Smooth muscle cell (in vitro differentiated cells): ENCODE measurements around the gene ARG1. TPM values are rescaled to one million over a fixed set of nuclear protein-coding genes. Genes with fewer than 3 reads are reported as not detected.

ENCODE experiments used
- DNase-seq: peaks from one replicate; lab custom pipeline; 2025; ENCODE audit not compliant: unreplicated experiment; lab: John Stamatoyannopoulos, UW
- H2AFZ ChIP-seq: fragments of 200-600 bp; sonication (generic); 2 replicates; pipeline ENCODE4 v1.6.0; 2016; ENCODE audit warnings: antibody characterized with exemption, low read depth, mild to moderate bottlenecking
- H3F3A ChIP-seq: fragments of 200-600 bp; sonication (generic); 2 replicates; pipeline ENCODE4 v1.6.0; 2017; ENCODE audit warnings: antibody characterized with exemption, low read depth
- H3K27ac ChIP-seq: fragments of 200-600 bp; sonication (generic); 2 replicates; pipeline ENCODE4 v1.5.1; 2016; ENCODE audit warnings: low read depth, mild to moderate bottlenecking
- H3K27me3 ChIP-seq: fragments of 200-600 bp; sonication (generic); 2 replicates; pipeline ENCODE4 v1.6.1; 2016; ENCODE audit warnings: low read depth, mild to moderate bottlenecking
- H3K36me3 ChIP-seq: fragments of 200-600 bp; sonication (generic); 2 replicates; pipeline ENCODE4 v1.5.1; 2016; ENCODE audit warnings: low read depth
- H3K4me1 ChIP-seq: fragments of 200-600 bp; sonication (generic); 2 replicates; pipeline ENCODE4 v1.5.1; 2016; ENCODE audit warnings: low read depth
- H3K4me2 ChIP-seq: fragments of 200-600 bp; sonication (generic); 2 replicates; pipeline ENCODE4 v1.6.0; 2016; ENCODE audit warnings: mild to moderate bottlenecking
- H3K4me3 ChIP-seq: fragments of 200-600 bp; sonication (generic); 2 replicates; pipeline ENCODE4 v1.5.1; 2016; ENCODE audit warnings: mild to moderate bottlenecking
- H3K79me2 ChIP-seq: fragments of 200-600 bp; sonication (generic); 2 replicates; pipeline ENCODE4 v1.6.0; 2016; ENCODE audit warnings: low read depth, mild to moderate bottlenecking
- H3K9ac ChIP-seq: fragments of 200-600 bp; sonication (generic); 2 replicates; pipeline ENCODE4 v1.6.0; 2016; ENCODE audit warnings: low read depth
- H3K9me3 ChIP-seq: fragments of 200-600 bp; sonication (generic); replicated peaks from 2 replicates; pipeline ENCODE4 v1.5.1; 2016; ENCODE audit warnings: low read depth
- H4K20me1 ChIP-seq: fragments of 200-600 bp; sonication (generic); 2 replicates; pipeline ENCODE4 v1.6.0; 2016; ENCODE audit warnings: low read depth
- CTCF ChIP-seq: fragments of 200-600 bp; sonication (generic); IDR thresholded peaks from 2 replicates; pipeline ENCODE4 v1.5.1; 2017; ENCODE audit warnings: borderline replicate concordance, mild to moderate bottlenecking, antibody characterized with exemption; ENCODE audit not compliant: insufficient read depth, poor library complexity, severe bottlenecking
- WGBS: methylation state at CpG from one replicate; pipeline ENCODE4 v1.1.7; 2016; ENCODE audit warnings: low lambda C conversion rate; 5-methylcytosine and 5-hydroxymethylcytosine counted together
- polyA plus RNA-seq: library from polyadenylated mRNA; unstranded; fragments of >200 nt; fragmentation: Nextera tagmentation; extraction: Ambion mirVana; gene quantifications from 2 replicates; pipeline ENCODE4 v1.2.1, GENCODE V29; 2016
- total RNA-seq: library from RNA; depleted of rRNA; stranded (reverse); fragments of >200 nt; gene quantifications from 2 replicates; pipeline ENCODE4 v1.2.3, GENCODE V29; 2014

Gene ARG1
- total and polyA plus RNA-seq, 2 experiments from 2014 or later: not detected

- Histone ChIP-seq H3K4me2 (no peak overlapping the region), H3K4me1 (no peaks in the 10 kb centered on the region), H3K9me3 (no peaks in the 10 kb centered on the region), H3K27me3 (peaks cover 3% of the 10 kb centered on the region), H3F3A (no peaks in the 10 kb centered on the region), H2AFZ (no peak overlapping the region), H3K79me2 (no peaks in the 10 kb centered on the region), H3K36me3 (no peaks in the 10 kb centered on the region), H4K20me1 (no peaks in the 10 kb centered on the region), H3K4me3 (no peak overlapping the region), H3K9ac (no peak overlapping the region), H3K27ac (no peak overlapping the region)
- no peak for TF ChIP-seq CTCF
- WGBS: 93% methylated on average over 1 of the region's 1 CpG
- no peak for DNase-seq
Measured at GRCh38 chr6:131548441-131548840, 24.6 kb upstream of the ARG1 start.

- no peaks in the 10 kb centered on the region for H3K36me3 ChIP-seq
- no peak overlapping the region for H3K4me2 ChIP-seq
- no peaks in the 10 kb centered on the region for H3K79me2 ChIP-seq
- no peaks in the 10 kb centered on the region for H4K20me1 ChIP-seq
- H3K27me3 ChIP-seq: peaks cover 3% of the 10 kb centered on the region
- no peak overlapping the region for H2AFZ ChIP-seq
- no peak overlapping the region for H3K27ac ChIP-seq
- no peak for DNase-seq
- WGBS: 84% methylated on average over 2 of the region's 2 CpGs
- H3K9me3 ChIP-seq: no peaks in the 10 kb centered on the region
- TF ChIP-seq CTCF: no peak
- H3K9ac ChIP-seq: no peak overlapping the region
- no peak overlapping the region for H3K4me3 ChIP-seq
- no peaks in the 10 kb centered on the region for H3K4me1 ChIP-seq
- no peaks in the 10 kb centered on the region for H3F3A ChIP-seq
Measured at GRCh38 chr6:131549811-131550210, 23.2 kb upstream of the ARG1 start.

GRCh38 chr6:131551902-131552301 lies 21.1 kb upstream of the ARG1 start:
- H3K79me2 ChIP-seq: no peaks in the 10 kb centered on the region
- WGBS: 95% methylated on average over 4 of the region's 4 CpGs
- no peak overlapping the region for H3K4me2 ChIP-seq
- no peak overlapping the region for H2AFZ ChIP-seq
- H3K4me3 ChIP-seq: no peak overlapping the region
- no peaks in the 10 kb centered on the region for H4K20me1 ChIP-seq
- H3K27ac ChIP-seq: no peak overlapping the region
- no peaks in the 10 kb centered on the region for H3K9me3 ChIP-seq
- H3K9ac ChIP-seq: no peak overlapping the region
- no peak for TF ChIP-seq CTCF
- peaks cover 3% of the 10 kb centered on the region for H3K27me3 ChIP-seq
- H3F3A ChIP-seq: no peaks in the 10 kb centered on the region
- DNase-seq: no peak
- H3K4me1 ChIP-seq: no peaks in the 10 kb centered on the region
- no peaks in the 10 kb centered on the region for H3K36me3 ChIP-seq

- Histone ChIP-seq H3K79me2 (no peaks in the 10 kb centered on the region), H3K4me1 (no peaks in the 10 kb centered on the region), H3K4me2 (no peak overlapping the region), H3K27me3 (peaks cover 3% of the 10 kb centered on the region), H3K36me3 (no peaks in the 10 kb centered on the region), H2AFZ (no peak overlapping the region), H3K4me3 (no peak overlapping the region), H3K27ac (no peak overlapping the region), H3K9ac (no peak overlapping the region), H4K20me1 (no peaks in the 10 kb centered on the region), H3K9me3 (no peaks in the 10 kb centered on the region), H3F3A (no peaks in the 10 kb centered on the region)
- DNase-seq: no peak
- WGBS: 93% methylated on average over 3 of the region's 3 CpGs
- TF ChIP-seq CTCF: no peak
Measured at GRCh38 chr6:131552572-131552971, 20.5 kb upstream of the ARG1 start.
